ENCODE data around the gene TPRG1L.

The TPRG1L gene

GRCh38 chr1:3638676-3639075 is 13.9 kb downstream of the TPRG1L start:
- Mint-ChIP-seq H3K27ac (no peak overlapping the region), H3K4me1 (no peaks in the 10 kb centered on the region), H3K36me3 (peaks cover 66% of the 10 kb centered on the region), H3K9me3 (no peaks in the 10 kb centered on the region), H3K4me3 (no peak overlapping the region)
- DNase-seq (ENCODE audit: low spot score in 2 of 2) (no peak), ATAC-seq (no peak)

DNA sequence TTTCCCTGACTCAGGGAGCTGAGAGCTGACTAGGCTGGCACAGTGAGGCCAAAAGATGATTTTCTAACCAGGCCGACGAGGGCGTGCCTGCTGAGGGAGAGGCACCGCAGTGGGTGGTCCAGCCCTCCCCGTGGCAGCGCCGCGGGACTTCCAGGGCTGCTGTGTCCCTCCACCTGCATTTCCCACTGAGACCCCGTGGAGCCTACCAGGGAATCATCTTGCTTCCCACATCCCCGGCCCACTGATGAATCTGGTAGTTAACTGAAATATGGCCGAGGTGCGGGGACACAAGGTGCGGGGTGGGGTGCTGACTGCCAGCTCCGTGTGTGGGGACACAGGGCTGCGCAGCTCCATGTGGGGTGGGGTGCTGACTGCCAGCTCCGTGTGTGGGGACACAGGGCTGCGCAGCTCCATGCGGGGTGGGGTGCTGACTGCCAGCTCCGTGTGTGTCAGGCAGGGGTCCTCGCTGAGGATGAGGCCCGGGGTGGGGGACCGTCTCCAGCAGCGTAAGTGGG is 14.6 kb downstream of the TPRG1L start:
- H3K4me1 Mint-ChIP-seq = no peaks in the 10 kb centered on the region
- ATAC-seq (no peak), DNase-seq (ENCODE audit: low spot score in 2 of 2) (no peak)
- H3K9me3 Mint-ChIP-seq = no peaks in the 10 kb centered on the region
- H3K4me3 Mint-ChIP-seq = no peak overlapping the region
- H3K36me3 Mint-ChIP-seq = peaks cover 62% of the 10 kb centered on the region
- H3K27ac Mint-ChIP-seq = no peak overlapping the region

DNA sequence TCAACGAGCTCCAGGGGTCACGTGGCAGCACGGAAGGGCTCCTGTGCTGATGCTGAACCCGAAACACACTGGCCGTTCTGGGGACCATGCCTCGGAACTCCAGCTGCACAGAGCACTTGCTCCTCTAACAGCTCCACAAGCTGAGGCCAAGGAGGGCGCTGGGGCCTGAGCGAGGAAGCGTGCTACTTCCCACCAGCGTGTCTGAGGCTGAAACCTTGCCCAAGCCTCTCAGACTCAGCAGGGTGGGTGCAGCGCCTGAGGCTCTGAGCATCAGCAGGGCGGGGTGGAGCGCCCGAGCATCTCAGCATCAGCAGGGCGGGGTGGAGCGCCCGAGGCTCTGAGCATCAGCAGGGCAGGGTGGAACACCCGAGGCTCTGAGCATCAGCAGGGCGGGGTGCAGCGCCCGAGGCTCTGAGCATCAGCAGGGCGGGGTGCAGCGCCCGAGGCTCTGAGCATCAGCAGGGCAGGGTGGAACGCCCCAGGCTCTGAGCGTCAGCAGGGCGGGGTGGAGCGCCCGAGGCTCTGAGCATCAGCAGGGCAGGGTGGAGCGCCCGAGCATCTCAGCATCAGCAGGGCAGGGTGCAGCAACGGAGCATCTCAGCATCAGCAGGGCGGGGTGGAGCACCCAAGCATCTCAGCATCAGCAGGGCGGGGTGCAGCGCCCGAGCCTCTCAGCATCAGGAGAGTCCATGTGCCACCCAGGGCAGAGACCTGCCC is 15.5 kb downstream of the TPRG1L start:
- Mint-ChIP-seq H3K27ac (no peak overlapping the region), H3K36me3 (peaks cover 59% of the 10 kb centered on the region), H3K4me3 (no peak overlapping the region), H3K4me1 (no peaks in the 10 kb centered on the region), H3K9me3 (no peaks in the 10 kb centered on the region)
- no peak for DNase-seq (ENCODE audit: low spot score in 2 of 2)
- no peak for ATAC-seq

GRCh38 chr1:3641046-3641760 is 16.4 kb downstream of the TPRG1L start:
- peaks cover 57% of the 10 kb centered on the region for H3K36me3 Mint-ChIP-seq
- no peaks in the 10 kb centered on the region for H3K4me1 Mint-ChIP-seq
- ATAC-seq = no peak
- H3K27ac Mint-ChIP-seq = no peak overlapping the region
- no peak overlapping the region for H3K4me3 Mint-ChIP-seq
- H3K9me3 Mint-ChIP-seq = no peaks in the 10 kb centered on the region
- no peak for DNase-seq (ENCODE audit: low spot score in 2 of 2)

GRCh38 chr1:3641816-3642215 is 17.0 kb downstream of the TPRG1L start:
- DNase-seq (ENCODE audit: low spot score in 2 of 2) (no peak), ATAC-seq (no peak)
- Mint-ChIP-seq H3K9me3 (no peaks in the 10 kb centered on the region), H3K27ac (no peak overlapping the region), H3K36me3 (peaks cover 57% of the 10 kb centered on the region), H3K4me1 (no peaks in the 10 kb centered on the region), H3K4me3 (no peak overlapping the region)

- no peaks in the 10 kb centered on the region for H3K9me3 Mint-ChIP-seq
- no peak for ATAC-seq
- DNase-seq (ENCODE audit: low spot score in 2 of 2) = no peak
- H3K4me3 Mint-ChIP-seq = no peak overlapping the region
- no peak overlapping the region for H3K27ac Mint-ChIP-seq
- H3K36me3 Mint-ChIP-seq = peaks cover 54% of the 10 kb centered on the region
- peaks cover 4% of the 10 kb centered on the region for H3K4me1 Mint-ChIP-seq
Observed at GRCh38 chr1:3642919-3643675, 18.3 kb downstream of the TPRG1L start.

- Mint-ChIP-seq H3K27ac (no peak overlapping the region), H3K4me1 (peaks cover 12% of the 10 kb centered on the region), H3K36me3 (peaks cover 44% of the 10 kb centered on the region), H3K4me3 (no peak overlapping the region), H3K9me3 (no peaks in the 10 kb centered on the region)
- ATAC-seq (no peak), DNase-seq (ENCODE audit: low spot score in 2 of 2) (no peak)
Observed at GRCh38 chr1:3644273-3644672, 19.5 kb downstream of the TPRG1L start.

DNA sequence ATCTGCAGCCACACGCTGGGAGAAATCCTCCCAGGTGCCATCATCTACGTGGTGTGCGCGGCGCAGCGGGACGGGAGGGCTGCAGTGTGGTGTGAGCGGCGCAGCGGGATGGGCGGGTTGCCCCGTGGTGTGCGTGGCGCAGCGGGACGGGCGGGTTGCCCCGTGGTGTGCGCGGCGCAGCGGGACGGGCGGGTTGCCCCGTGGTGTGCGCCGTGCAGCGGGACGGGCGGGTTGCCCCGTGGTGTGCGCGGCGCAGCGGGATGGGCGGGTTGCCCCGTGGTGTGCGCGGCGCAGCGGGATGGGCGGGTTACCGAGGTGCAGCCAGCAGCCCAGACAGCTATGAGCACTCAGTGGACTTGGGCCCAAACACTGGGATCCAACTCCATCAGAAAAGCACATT is 20.4 kb downstream of the TPRG1L start:
- no peak for DNase-seq (ENCODE audit: low spot score in 2 of 2)
- no peaks in the 10 kb centered on the region for H3K9me3 Mint-ChIP-seq
- H3K4me1 Mint-ChIP-seq = peaks cover 12% of the 10 kb centered on the region
- no peak overlapping the region for H3K4me3 Mint-ChIP-seq
- H3K27ac Mint-ChIP-seq = no peak overlapping the region
- H3K36me3 Mint-ChIP-seq = peaks cover 44% of the 10 kb centered on the region
- ATAC-seq = no peak

DNA sequence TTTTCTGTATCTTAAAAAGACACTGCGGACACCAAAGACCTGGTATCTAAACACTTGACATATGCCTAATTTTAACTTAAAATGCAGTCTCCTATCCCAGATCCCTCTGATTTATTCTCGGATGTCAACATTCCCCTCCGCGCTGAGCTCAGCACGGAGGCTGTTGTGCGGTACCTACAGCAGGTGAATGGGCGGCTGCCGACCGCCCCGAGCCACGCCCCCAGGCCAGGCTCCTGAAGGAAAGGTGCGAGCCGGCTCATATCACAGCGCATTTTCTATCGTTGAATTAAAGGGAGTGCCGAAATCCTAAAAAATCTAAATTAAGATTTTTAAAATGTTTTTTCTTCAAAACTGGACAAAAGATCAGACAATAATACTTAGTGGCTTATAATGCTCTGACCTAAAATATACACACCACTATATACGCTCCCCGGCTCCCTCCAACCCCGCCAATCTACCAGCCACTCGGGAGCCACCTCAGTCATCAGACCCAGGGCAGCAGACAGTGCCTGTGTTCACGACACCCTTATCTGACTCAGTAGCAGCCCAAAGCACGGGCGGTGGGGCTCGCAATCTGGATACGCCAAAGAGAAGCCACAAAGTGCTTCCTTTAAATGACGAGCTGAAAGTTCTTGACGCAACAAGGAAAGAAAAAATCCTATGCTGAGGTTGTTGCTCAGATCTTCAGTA is 21.0 kb downstream of the TPRG1L start:
- DNase-seq (ENCODE audit: low spot score in 2 of 2) (no peak), ATAC-seq (no peak)
- peaks cover 44% of the 10 kb centered on the region for H3K36me3 Mint-ChIP-seq
- no peak overlapping the region for H3K27ac Mint-ChIP-seq
- H3K4me3 Mint-ChIP-seq = no peak overlapping the region
- H3K4me1 Mint-ChIP-seq = peaks cover 12% of the 10 kb centered on the region
- H3K9me3 Mint-ChIP-seq = no peaks in the 10 kb centered on the region

DNA sequence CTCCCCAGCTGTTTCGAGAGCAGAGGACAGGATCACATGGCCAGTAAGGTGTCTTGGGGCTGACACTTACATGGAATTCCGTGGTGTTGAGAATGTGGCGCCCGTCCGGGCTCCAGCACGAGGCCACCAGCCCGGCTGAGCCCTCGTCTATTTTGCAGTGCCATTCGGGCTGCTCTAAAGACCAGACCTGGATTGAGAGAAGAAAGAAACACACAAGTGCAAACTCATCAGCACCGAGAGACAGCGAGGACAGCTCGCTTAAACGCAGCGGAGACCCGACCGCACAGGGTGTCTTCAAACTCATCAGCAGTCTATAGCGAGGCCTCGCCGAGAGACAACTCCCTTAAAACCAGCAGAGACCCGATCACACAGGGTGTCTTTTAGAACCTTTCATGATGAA is 21.8 kb downstream of the TPRG1L start:
- Mint-ChIP-seq H3K36me3 (peaks cover 44% of the 10 kb centered on the region), H3K4me1 (peaks cover 18% of the 10 kb centered on the region), H3K9me3 (no peaks in the 10 kb centered on the region), H3K27ac (no peak overlapping the region), H3K4me3 (no peak overlapping the region)
- no peak for ATAC-seq
- DNase-seq (ENCODE audit: low spot score in 2 of 2) = no peak

GRCh38 chr1:3649342-3650247 is 24.8 kb downstream of the TPRG1L start, which contains the start of gene WRAP73:
TSS of gene WRAP73 (minus strand) at chr1:3650103. CDS start at chr1:3649999, 104 bp downstream.
- peaks cover 29% of the 10 kb centered on the region for H3K36me3 Mint-ChIP-seq
- peak; percentile 71 to 91 for DNase-seq (ENCODE audit: low spot score in 2 of 2)
- peaks cover 18% of the 10 kb centered on the region for H3K4me1 Mint-ChIP-seq
- H3K4me3 Mint-ChIP-seq = peak within 1 kb of the TSS; percentile 72
- no peaks in the 10 kb centered on the region for H3K9me3 Mint-ChIP-seq
- H3K27ac Mint-ChIP-seq = peak within 1 kb of the TSS; percentile 84
- ATAC-seq = peak; percentile 98

DNA sequence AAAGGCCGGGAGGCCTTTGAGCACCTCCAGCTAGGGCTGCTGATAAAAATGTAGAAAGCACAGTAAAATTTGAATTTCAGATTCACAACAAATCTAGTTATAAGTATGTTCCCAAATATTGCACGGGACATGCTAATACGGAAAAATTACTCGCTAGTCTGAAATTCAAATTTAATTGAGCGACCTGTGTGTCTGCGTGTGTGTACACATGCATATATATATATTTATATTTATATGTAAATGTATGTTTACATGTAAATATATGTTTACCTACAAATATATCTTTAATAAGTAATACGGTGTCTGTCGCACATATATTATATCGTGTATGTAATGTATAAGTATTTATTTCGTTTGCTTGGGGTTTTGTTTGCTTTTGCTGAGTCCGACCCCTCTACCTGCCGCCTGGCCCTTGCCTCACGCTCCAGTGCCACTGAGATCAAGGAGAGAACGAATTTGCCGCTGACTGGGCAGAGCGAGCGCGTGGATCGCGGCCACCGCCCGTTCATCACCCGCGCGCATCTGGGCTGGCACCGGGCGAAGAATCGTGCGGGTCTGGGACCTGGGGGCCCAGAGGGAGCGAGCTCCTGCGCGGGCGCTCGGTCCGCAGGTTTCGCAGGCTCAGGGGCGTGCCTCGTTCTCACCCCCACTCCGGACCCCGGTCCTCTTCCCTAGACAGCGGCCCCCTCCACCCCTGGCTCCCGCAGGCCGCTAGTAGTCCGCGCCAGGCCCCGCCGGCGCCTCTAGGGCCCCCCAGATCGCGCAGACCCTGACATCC is 25.6 kb downstream of the TPRG1L start:
- H3K36me3 Mint-ChIP-seq = peaks cover 24% of the 10 kb centered on the region
- DNase-seq (ENCODE audit: low spot score in 2 of 2) (no peak), ATAC-seq (no peak)
- peak overlapping the region; percentile 84 for H3K27ac Mint-ChIP-seq
- peak overlapping the region; percentile 72 for H3K4me3 Mint-ChIP-seq
- peaks cover 18% of the 10 kb centered on the region for H3K4me1 Mint-ChIP-seq
- H3K9me3 Mint-ChIP-seq = no peaks in the 10 kb centered on the region

DNA sequence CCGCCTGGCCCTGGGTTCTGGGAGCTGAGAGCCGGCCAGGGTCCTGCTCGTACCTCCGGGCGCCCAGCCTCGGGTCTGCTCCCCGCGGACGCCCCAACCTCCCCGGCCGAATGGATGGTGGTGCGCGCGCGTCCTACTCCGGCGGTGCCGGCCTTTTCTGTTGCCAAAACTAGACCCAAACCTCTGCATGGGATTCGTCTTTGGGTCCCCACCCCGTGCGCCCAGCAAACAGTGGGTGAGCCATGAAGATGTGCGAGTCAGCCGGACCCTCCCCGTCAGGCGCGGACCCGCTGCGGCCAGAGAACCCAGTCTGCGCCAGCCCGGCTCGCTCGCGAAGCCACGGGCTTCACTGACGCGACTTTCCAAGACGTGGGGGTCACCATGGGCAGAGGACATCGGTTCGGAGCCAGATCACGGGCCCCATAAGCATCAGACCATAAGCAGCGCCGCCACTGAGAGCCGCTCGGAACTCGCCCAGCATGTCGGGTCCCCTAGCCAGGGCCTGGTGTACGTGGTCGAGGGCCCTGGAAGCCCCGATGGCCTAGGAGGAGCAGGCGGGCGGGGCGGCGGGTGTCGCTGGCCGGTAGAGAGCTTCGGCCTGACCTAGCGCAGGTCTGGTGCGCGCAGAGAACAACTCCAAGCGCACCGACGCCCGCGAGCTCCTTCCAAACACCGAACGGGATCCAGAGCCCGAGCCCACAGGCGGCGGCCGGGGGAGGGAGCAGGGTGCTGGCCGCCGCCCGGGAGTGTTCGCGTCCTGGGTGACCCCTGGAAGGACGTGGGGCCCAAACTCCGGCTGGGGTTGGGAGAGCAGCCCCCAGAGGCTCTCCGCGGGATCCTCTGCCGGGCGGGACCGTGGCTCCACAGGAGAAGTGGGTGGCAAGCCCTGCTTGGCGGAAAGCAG is 26.5 kb downstream of the TPRG1L start:
- H3K4me1 Mint-ChIP-seq = peaks cover 22% of the 10 kb centered on the region

More for the DNA sequence above, 26.5 kb downstream of the TPRG1L start:
- Mint-ChIP-seq H3K36me3 (peaks cover 15% of the 10 kb centered on the region), H3K4me3 (peak overlapping the region; percentile 72), H3K27ac (no peak overlapping the region), H3K9me3 (no peaks in the 10 kb centered on the region)
- DNase-seq (ENCODE audit: low spot score in 2 of 2) (no peak), ATAC-seq (no peak)

All from stimulated activated effector memory CD8-positive, alpha-beta T cell treated with anti-CD3 and anti-CD28 coated beads, Interleukin-12 subunit alpha, Interleukin-12 subunit beta, amount 100 ng/mL, for 72 hours (primary cell).